ENCODE results near the gene PPP1R14C.

PPP1R14C gene

DNA sequence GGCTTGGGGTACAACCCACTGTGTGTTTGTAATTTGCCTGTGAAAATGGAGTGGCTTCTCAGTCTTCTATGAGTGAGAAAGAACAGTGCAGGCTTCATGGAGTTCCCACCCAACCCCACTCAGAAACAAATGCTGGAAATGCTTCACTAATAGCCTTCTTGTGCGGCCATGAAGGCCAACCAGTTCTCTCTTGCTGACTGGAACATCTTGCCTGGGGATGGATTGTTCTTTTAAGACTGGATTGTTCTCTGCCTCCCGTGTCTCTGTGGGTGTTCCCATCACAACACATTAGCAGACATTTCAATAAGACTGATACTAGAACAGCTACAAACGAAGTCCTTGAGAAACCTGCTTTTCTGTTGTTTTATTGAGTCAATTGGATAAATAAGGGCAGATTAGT, 110.6 kb downstream of the PPP1R14C start:
- no peak for DNase-seq

DNA sequence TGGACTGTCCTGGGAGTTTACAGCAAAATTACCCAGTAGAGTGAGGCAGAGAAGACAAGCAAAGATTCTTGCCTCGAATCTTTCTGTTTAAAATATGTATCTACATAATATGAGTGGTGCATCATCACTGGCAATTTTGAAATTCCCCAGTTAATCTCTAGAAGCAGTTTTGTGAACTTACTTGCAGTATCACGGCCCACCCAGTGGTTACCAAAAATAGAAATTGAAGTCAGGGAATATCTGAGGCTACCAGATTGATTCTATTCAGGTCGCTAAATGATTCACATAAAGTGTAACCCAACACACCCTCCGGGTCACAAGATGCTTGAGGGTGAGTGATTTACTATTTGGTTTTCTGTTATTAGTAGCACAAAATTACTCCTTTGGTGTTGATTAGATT, 111.9 kb downstream of the PPP1R14C start:
- no peak for DNase-seq

DNA sequence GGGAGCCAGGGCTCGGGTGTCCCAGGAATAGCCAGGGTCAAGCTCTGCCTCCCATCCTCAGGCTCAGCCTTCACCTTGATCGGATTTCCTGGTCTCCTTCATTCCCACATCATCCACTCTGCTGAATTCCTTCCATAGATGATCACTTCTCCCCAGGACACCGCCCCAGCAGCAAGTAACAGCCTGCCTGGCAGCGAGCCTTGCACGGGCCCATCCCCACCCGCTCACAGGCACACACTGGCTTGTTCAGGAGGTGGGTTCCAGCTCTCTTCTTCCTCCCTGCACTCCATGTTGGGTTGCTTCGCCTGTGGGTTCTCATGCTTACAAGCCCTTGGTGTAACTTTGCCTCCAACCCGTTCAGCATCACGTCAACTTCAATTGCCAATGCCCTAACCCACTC, 113.0 kb downstream of the PPP1R14C start:
- DNase-seq: no peak

DNA sequence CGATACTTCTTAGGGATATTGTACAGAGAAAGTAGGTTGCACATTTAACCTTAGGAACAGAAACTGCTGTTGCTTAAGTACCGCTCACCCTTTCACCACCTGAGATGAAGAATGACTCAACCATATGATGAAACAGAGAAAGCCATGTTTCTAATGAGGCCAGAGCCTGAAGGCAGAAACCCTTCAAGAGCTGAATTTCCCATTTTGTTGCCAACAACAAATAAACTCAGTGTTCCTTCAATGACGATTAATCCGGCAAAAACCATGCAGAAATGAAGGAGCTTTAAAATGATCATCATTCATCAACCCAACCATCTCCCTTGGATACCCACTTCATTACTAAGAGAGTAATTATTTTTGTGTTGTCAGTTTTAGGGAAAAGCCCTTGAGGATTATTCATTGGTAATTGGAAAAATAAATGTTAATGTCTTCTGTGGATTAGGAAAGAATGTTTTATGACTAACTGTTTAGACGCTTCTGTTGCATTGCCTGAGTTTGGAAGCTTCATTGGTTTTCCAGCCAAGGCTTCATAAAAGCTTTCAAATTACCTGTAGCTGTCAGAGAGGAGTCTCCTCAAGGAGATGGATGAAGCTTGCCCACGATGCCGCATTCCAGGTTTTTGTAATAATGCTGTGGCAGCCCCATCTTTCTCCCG, 113.9 kb downstream of the PPP1R14C start:
- no peak for DNase-seq

DNA sequence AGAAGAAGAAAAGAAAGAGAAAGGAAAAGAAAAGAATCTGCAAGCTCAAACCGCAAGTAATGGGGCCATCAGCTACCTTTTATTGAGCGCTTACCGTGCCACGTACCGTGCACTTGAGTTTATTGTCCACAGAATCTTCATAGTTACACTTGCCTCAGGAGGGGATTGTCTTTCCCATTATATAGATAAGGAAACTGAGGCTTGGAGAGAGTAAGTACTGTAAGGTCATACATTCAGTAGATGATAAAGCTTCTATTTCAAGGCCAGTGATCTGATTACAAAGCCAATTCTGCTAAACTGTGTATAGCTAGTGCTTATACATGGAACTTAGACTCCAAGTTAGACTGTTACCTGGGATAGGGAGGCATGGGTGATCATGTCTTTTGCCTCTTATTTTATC, 115.5 kb downstream of the PPP1R14C start:
- DNase-seq: no peak

DNA sequence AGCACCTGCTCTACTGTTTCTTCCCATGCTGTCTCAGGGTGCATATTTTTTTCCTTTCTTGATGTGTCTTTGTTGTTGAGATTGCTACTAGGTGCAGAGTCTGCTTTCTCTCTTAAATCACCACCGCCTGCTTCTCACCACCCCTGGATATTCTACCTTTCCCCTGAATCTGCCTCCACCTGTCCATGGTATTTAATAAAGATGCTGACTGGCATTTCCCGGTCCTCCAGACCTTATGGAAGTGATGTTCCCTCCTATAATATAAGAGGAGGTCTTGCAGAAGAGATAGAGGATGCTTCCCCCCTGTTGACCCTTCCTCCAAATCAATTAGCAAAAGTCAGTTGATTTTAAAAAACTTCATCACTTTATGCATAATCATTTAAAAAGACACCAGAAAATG, 118.1 kb downstream of the PPP1R14C start:
- DNase-seq: no peak

DNA sequence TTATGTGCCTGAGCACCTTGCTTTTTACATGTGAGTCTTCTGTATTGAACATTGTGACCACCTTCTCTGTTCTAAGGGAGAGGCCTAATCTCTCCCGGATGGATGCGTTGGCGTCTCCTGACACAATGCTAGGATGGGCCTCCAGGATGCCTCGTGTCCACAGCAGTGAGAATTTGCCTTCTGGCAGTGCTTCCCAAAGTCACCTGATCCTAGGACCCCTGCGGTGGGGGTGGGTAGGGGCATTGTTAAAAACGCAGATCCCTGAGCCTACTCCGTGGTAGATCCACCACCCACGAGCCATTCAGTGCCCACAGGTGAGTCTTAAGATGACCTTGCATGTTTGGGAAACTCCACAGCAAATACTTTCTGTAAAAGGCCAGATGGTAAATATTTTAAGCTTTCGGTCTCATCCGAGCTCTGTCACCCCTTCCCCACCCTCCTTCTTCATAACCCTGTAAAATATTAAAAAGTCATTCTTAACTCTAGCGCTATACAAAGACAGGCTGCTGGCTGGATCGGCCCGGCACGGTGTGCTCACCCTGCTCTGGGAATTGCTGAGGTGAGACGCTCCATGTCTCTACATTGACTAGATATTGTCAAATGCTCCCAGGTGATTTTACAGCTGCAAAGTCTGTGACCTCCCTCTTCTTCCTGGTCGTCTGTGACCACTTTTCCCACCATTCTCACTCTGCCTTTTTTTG, 119.3 kb downstream of the PPP1R14C start:
- DNase-seq: no peak

DNA sequence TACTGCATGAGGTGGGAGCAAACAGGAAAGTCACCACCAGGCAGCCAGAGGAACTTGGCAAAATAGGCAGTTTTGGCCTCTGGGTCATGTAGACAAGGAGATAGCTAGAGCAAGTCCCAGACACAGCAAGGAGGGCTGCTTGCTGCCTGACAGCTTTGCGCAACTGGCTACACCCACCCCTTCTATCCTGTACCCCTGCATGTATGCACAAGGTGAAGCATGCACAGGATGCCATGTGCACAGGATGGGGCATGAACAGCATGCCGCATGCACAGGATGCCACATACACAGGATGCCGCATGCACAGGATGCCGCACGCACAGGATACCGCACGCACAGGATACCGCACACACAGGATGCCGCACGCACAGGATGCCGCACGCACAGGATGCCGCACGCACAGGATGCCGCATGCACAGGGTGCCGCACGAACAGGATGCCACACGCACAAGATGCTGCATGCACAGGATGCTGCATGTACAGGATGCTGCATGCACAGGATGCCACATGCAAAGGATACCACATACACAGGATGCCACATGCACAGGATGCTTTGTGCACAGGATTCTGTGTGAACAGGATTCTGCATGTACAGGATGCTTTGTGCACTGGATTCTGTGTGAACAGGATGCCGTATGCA, 121.0 kb downstream of the PPP1R14C start:
- no peak for DNase-seq

DNA sequence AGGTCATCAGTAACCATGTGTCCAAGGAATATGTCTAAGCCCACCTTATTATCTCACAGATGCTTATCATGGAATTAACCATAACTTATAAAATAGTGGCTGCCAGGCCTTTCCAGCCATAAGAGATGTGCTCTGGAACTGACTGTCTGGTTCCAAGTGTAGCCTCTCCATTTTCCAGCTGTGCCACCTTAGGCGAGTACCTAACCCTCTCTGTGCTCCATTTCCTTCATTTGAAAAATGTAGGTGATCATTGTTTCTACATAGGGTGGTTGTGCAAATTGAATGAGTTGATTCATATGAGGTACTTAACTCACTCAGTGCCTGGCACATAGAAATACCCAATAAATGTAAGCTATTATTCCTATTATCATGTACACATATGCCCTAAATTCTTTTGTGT, 123.5 kb downstream of the PPP1R14C start:
- no peak for DNase-seq

DNA sequence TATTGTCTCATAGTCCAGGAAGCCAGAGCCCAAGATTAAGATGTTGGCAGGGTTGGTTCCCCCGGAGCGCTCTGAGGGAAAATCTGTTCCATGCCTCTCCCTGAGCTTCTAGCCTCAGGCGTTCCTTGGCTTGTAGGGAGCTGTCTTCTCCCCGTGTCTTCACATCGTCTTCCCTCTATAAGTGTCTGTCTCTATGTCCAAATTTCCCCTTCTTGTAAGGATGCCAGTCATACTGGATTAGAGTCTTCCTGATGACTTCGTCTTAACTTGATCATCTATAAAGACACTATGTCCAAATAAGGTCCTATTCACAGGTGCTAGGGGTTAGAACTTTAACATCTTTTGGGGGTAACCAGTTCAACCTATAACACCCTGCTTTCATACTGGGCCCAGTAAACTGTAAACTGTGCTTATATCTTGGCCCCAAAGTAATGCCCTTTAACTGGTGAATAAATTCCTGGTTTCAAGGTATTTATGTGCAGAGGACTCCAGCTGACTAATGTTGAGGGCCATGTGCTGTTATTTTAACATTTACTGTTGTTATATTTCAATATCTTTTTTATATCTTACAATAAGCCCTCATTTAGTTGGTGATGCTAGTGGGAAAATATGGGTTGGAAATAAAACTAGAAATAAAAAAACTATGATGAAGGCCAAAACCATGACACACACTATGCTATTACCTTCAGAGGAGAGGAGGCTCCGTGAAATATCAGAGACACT, 124.3 kb downstream of the PPP1R14C start:
- DNase-seq: no peak

DNA sequence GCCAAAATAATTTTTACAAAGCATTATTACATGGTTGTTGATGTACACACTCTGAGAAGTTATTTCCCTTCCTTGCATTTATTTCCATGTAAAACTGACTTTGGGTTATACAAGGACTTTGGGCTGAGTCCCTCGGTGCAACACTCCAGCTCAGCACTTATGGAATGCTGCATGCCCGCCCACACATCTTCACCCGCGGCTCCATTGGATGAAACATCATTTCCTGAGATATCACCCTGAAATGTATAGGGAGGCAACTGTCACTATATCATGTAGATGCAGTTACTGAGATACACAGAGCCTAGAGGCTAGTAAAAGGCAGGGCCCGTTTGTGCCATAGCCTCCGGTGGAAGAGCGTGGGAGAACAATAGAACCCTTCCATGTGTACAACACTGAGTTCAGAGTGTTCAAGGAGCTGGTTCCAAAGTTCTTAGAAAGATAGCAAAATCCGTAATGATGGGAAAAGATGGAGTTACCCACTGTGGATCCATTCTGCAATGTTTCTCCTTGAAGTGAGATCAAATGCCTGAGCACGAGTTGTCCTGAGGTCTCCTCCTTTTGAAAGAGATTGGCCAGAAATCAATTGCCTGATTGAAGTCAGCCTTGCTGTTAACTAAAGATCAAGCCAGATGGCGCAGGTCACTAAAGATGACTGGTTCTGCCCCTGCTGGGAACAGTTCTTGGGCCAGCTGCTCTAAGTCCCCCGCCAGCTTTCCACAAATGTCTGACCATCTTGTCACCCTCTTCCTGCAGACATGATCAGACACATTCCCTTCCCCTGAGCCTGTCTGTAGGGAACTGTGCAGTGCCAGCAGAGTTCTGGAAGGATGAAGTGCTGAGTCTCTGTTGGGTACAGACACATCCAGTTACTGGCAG, 125.1 kb downstream of the PPP1R14C start:
- no peak for DNase-seq

DNA sequence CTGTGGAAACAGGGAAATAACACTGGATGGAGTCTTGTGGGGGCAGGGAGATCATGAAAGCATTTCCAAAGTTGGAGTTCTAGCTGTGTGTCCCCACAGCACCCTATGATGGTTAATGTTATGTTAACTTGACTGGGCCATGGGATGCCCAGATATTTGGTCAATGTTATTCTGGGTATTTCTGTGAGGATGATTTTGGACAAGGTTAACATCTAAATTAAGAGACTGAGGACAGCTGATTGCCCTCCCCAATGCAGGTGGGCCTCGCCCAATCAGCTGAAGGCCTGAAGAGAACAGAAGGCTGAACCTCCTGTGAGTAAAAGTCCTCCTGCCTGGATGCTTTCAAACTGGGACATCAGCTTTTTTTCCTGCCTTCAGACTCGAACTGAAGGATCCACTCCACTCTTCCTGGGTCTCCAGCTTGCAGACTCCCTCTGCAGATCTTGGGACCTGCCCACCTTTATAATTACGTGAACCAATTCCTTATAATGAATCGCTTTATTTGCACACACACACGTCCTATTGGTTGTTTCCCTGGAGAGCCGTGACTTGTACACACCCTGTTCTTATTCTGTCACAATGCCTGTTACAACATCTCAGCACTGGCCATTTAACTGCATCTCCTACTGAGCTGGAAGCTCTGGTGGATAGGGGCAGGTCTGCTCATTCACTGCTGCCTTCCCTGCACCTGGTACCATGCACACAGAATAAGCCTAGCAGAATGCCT, 126.4 kb downstream of the PPP1R14C start:
- DNase-seq: no peak

DNA sequence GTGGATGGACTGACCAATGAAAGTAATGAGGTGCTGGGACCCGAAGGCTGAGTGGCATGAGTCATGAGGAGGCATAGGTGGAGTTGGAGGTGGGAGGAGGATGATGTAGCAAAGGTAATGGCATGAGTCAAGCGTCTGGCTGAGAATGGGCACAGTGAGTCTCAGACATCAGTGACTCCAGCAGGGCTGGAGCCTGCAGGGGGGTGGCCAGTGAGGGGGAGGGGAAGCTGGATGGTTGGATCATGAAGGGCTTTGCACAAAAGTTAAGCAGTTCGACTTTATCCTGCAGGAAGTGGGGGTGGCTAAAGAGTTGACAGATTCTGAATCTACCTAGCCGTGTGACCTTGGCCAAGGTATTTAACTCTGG, 127.0 kb downstream of the PPP1R14C start:
- DNase-seq: no peak

DNA sequence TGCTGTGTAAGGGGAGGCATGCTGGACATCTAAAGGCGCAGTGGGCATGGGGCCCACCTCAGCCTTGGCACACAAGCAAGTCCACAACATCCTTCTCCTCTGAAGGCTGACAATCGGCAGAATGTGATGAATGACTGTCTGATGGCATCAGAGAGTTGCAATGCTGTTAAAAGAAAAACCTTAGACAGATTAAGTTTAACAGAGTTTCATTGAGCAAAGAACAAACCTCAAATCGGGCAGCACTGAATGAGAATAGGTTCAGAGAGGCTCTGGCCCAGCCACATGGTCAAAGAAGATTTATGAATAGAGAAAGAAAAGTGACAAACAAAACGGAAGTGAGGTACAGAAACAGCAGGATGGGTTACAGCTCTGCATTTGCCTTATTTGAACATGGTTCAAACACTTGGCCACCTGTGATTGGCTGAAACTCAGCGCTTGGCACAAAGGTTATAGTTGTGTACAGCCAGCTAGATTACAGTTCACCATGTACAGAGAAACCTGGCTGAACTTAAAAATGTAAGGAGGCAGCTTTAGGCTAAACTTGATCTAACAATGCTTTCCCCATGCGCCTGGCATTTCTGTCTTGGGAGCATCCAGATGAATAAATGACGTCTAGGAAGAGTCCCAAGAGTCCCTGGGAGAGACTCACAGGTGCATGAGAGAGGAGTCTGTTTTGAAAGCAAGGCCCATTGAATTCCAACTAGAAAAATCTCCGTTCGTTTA, 127.6 kb downstream of the PPP1R14C start:
- DNase-seq: no peak

DNA sequence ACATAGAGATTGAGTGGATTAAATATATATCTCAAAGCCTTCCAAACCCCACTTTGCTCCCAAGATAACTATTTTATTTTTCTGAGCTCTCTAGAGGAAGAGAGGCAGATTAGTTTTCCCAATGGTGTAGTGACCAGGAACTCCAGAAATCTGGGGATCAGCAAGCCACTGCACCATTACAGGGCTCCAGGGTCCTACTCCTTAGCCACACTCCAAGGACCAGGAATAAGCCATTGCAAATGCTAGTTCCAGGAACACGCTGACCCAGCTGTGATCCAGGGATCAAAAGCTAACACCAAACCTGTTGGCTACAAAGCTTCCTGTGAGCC, 128.3 kb downstream of the PPP1R14C start:
- no peak for DNase-seq

DNA sequence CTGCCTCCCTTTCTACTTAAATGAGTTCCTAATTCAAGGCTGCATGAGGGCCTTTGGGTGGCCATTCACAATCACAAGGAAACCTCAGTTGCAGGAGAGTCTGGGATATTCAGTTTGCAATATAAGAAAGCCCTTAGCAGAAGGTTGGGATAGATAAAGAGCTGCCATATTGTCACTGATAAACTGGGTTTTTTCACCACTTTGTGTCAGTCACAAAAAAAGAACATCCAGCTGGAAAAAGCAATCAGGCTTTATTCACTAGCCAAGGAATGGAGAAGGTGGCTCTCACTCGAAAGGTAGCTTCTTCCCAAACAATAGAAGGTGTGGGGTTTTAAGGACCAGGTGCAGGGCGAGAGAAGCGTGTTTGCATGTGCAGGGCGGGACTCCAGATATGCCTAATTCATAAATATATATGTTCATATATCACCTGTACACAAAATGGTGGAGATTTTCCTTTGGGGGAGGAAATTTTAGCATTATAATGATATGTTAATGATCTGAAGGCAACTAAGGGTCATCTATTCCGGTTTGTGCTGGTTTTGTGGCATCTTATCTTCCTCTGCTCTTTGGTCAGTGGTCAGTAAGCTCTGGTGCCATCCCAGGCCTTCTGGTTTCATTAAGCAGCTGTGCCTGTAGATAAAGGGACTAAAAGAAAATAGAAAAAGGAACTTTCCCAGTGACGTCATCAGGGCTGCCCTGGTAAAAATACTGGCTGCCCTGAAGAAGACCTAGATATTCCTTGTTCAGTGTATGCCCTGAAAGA, 128.8 kb downstream of the PPP1R14C start:
- no peak for DNase-seq

DNA sequence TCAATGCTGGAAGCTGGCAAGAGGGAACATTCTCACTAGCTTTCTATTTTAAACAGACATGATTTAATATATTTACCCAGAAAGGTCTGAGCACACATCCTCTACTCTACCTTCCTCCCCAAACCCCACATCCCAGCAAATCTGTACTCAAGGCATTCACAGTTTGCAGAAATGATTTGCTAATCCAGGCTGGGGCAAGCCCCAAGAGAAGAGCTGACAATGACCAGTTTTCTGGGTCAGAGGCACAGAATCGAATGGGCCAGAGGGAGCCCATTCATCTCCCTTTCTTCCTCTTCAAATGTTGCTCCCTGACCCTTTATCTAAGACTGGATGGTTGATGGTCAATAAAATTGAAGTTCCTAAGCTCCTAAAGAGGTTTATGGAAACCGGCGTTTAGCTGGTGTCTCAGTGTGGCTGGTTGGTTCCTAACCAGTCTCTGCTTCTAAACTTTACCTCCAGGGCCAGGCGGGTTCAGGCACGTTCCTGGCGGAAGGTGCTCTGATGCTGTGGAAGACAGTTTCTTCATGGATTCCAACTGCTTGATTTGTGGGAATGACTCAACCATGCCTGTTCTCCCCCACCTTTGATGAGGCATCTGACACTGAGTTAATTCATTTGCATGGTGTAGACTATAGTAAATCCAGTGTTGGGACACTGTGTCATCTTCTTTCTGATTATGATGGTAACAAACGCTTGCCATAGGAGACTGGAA, 129.6 kb downstream of the PPP1R14C start:
- DNase-seq: no peak

DNA sequence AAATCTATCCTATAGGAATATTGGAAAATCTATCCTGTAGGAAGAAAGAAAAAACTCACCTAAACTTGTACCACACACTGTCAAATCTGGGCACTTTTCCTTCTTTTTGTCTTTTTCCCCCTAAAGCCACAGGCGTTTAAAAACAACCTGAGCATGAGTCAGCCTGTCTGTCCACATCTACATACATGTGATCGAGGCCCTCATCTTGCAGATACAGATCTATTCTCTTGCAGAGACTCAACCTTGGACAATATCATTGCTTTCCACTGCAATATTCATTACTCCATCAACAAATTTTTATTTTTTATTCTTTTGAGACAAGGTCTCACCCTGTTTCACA, 130.1 kb downstream of the PPP1R14C start:
- no peak for DNase-seq

DNA sequence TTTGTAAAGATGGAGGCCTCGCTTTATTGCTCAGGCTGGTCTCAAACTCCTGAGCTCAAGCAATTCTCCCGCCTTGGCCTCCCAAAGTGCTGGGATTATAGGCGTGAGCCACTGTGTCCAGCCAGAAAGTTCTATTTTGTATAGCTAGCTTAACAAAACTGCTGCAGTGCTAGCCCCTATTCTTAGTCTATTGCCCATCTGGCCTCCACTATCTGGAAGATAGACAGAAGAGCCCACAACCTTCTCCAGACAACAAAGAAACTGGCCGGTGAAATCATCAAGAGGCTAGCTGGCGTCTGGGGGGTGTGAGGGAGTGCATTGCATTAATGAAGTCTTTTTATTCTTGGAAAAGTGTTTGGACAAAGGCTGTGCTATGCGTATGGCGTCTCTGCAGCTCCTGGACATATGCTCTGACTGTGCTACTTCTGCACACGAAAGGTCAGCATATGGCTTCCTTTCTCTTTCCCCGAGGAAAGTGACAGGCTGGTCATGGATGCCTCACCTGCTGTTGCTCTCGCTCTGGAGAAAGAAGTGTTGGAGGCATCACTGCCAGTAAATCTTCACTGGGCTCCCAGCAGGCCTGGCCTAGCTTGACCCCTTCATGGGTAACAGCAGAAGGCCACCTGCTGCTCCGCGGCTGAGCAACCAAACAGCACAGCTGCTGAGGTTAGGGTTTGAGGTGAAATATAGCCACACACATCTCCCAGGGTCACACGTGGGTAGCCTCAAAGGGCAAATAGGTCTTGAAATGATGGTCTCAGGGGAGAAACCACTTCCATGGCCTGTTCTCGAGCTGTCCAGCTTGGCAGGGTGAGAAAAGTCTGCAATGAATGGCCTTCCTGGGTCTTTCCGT, 130.8 kb downstream of the PPP1R14C start:
- DNase-seq: no peak

All from activated CD4-positive, alpha-beta T cell treated with anti-CD3 and anti-CD28 coated beads for 1 hour (primary cell).